HG03280 (cell line): Measurements from ENCODE around the gene PLA1A.
"Not testable (repeated sequence)": the region's sequence is repeated elsewhere in the genome, so short reads cannot be mapped to it uniquely, and the experiment has no call there.

Experiments used
- ATAC-seq: cut with Tn5 transposase; IDR thresholded peaks from one replicate; pipeline ENCODE4 v1.9.1; 2021; ENCODE audit warnings: mild to moderate bottlenecking, moderate library complexity; ENCODE audit not compliant: unreplicated experiment

PLA1A gene, protein sequence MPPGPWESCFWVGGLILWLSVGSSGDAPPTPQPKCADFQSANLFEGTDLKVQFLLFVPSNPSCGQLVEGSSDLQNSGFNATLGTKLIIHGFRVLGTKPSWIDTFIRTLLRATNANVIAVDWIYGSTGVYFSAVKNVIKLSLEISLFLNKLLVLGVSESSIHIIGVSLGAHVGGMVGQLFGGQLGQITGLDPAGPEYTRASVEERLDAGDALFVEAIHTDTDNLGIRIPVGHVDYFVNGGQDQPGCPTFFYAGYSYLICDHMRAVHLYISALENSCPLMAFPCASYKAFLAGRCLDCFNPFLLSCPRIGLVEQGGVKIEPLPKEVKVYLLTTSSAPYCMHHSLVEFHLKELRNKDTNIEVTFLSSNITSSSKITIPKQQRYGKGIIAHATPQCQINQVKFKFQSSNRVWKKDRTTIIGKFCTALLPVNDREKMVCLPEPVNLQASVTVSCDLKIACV

DNA sequence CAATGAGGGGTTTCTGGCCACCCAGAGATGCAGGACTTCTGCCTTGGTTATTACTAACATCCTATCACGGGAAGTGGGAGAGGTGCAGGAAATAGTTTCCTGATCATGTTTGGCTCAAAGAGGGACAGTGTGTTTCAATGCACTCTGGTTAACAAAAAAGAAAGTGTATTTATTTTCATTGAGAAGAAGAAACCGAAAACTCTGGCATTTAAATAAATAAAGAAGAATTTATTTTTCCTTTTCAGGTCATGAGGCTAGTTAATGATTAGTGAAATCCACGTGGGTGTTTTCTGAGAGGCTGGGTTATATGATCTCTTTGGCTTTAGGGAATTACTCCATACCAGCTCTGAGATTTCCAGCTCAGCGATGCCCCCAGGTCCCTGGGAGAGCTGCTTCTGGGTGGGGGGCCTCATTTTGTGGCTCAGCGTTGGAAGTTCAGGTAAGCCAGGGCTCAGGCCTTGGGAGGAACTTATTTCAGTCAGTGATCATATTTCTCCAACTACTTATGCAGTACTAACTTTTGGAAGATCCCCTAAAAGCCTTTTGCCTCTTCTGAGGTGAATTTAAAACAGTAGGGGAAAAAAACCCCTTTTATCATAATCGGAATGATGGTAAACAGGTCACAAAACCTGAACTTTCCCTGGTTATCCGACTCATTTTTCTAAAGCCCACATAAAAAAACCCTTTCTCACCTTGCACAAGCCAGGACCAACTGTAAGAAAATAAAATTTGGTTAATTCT, at the start of gene PLA1A:
Gene PLA1A, plus strand, starts transcription at position 338 of the 741 bp plus-strand sequence. Its CDS starts 29 bp downstream, at position 367.
- no peak for ATAC-seq

DNA sequence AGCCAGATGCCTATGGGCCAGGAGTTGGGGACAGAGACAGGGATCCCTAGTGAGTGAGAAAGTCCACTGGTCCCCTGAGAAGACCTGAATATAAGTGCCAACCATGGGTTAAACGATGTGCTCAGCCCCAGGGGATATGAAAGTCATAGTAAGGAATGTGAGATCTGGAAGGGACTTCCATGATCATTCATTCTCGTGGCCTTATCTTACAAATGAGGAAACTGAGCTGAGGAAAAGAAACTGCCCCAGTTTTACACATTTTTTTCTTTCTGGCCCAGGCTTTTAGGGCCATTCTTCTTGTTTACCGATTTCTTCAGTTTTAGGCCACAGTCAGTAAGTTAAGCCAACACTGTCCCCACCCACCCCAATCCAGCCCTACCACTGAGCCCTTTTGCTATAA, 49.3 kb upstream of the PLA1A start:
- no peak for ATAC-seq

DNA sequence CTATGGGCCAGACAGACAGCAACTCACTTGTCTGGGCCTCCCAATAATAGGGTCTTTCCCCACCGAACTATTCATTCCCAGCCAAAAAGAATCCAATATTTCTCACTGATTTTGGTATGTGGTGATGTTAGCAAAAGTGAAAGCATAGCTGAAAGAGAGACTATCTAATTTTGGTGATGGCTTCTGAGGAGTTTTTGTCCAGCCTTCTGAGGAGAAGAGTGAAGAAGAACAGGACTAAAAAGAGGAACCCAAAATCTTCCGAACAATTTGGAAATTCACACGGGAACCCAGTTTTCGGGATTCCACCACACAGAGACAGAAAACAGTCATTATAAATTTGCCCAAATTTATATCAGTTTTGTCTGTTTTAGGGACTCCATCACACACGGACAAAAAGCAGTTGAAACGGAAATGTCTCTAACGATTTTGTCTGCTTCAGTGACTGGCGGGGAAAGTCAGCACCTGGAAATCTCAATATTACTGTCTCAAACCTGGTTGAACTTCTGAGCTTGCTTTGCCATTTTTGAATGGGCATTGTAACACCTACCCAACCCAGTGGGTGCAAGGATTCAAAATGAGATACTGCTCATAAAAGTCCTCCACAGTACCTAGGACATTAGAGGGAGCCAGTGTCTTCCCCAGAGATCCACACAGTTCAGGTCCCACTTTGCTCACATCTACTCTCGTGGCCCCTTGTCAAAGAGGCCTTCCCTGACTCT, 47.3 kb upstream of the PLA1A start:
- ATAC-seq, result no peak

DNA sequence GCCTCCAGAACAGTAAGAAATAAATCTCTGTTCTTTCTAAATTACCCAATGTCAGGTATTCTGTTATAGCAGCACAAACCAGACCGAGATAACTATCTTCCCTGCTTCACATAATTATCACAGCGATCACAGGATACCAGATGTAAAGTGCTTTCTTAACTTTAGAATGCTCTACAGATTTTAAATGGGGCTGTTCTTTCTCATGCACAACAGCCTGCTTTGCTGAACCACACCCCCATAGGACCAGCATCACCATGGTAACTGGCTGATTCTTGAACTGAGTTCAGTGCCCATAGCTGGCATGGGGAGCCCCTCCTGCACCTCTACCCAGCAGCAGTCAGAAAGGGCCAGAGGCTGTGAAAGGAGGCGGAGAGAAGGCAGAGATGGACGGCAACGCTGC, 46.1 kb upstream of the PLA1A start:
- no peak for ATAC-seq

DNA sequence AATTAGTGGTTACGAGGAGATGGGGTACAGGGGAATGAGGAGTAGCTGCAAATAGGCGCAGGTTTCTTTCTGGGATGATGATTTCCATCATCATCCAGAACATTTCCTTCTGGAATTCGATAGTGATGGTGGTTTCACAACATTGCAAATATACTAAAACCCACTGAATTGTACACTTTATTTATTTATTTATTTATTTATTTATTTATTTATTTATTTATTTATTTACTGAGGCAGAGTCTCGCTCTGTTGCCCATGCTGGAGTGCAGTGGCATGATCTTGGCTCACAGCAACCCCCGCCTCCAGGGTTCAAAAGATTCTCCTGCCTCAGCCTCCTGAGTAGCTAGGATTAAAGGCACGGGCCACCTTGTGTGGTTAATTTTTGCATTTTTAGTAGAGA, 44.8 kb upstream of the PLA1A start:
- ATAC-seq, result not testable (repeated sequence)

DNA sequence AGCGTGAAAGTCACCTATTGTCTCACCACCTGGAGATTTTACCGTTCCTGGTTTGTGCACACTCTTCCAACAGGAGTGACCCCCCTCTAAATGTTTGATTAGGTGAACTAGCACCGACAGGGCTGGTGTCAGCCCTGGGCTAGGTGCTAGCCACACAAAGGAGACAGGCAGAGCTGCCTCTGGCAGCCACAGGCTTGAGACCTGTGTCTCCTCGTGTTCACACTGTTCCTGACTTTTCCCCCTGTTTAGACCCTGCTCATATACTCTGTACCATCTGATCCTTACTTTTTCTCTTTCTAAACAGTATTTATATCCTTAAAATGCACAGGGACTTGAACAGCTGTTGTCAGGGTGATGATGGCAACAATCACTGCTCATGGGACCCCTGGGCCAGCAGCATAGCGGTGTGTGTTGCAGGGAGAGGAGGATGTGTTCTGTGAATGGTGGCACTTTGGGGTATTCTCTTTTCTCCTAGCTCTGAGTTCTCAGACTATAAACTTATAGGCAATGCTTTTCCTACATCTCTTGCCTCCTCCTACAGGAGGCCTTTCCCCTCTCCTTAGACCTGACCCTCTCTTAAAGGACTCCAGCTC, 43.8 kb upstream of the PLA1A start:
- no peak for ATAC-seq

DNA sequence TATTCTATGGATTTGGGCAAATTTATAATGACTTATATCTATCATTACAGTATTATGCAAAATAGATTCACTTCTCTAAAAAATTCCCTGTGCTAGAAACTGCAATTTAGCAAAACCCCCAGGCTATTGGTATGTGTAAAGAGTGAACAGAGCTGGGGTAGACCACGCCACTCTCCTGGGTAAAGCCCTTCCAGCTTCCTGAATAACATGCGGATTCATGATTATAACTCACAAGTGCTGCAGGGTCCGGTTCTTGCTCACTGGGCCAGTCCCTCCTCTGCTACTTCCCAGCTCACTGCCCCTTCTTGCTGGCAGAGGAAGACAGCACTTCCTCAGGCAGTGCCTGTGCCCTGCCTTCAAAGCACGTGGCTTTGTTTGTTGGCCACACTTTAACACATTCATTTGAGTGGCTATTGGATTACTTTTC, 42.4 kb upstream of the PLA1A start:
- ATAC-seq, result no peak

DNA sequence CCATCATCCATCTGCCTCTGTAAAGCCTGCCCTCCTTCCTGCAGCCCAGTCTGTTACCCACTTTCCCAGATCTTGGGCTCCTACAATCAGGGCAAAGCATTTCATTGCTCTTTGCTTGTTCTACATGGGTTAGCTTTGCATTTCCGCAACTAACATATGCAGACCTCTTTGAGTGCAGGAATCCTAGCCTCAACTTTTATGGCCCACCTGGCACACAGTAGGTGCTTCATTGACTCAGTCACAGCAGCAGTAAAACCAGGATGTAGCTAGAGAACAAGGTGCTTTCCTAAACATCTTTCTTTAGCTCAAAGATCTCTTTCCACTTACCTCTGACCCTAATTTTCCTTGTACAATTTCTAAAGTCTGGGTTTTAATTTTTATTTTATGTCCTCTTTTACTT, 41.8 kb upstream of the PLA1A start:
- no peak for ATAC-seq

DNA sequence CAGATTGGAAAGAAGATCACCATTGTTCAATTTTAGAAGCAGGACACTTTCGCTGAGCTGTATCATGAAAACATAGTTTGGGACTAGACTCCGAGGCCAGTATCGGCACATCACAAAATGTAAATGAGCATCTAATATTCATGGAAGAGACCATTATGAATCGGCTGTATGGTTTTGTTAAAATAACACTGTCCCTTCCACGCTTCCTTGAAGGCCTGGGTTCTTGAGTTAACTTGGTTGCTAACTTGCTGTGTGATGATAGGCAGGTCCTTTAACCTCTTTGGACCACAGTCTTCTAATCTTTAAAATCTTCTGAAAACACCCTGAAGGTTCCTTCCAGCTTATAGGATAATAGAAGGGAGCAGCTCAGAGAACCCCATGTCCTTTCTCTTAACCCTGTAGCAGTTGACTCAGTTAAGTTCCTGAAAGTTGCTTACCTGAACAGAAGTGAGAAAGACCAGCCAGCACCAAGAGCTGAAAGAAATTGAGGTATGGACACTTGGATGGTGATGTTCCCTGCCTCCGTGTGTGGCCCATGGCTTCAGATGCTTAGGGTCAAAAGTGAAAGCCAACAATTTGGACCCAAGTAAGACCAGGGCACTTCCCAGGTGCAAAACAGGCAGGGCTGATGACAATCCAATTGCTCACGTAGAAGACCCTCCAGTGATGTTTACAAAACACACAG, 40.4 kb upstream of the PLA1A start:
- no peak for ATAC-seq

DNA sequence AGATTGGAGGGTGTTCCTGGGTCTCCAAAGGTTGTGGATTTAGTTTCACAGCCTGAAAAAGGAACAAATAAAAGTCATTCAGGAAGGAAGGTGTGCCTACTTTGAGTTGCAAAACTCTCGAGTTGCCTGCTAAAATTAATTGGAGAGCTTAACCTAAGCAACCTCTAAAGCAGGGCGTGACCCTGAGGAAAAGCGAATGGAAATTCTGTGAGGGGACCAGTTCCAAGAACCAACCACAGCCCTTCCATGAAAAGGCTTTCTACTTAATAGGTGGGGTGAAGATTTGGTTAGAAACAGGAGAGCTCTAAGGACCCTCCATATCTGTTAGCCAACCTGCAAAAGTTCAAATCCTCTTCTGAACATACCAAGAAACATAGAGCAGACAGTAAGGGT, 39.8 kb upstream of the PLA1A start:
- ATAC-seq, result no peak

DNA sequence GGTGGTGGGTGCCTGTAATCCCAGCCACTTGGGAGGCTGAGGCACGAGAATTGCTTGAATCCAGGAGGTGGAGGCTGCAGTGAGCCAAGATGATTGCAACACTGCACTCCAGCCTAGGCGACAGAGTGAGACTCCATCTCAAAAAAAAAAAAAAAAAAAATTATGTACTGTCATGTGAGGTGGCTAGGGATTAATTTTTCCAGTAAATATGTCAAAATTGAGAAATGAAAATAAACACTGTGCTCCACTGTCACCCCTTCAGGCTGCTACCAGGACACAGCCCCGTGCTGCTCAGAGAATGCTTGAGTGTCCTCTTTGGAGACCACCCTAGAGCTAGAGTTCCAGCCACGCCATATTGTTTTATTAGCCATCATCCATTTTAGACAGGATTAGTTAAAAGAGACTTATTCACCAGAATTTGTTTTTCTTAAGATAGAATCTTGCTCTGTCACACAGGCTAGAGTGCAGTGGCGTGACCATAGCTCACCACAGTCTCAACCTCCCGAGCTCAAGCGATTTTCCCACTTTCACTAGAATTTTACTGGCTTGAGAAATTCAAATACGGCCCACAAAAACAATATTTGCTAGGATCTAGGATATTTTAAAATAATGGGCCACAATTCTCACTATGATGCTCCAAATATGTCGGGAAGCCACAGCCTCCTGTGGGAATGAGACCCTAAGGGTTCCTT, 38.9 kb upstream of the PLA1A start:
- ATAC-seq, result no peak

DNA sequence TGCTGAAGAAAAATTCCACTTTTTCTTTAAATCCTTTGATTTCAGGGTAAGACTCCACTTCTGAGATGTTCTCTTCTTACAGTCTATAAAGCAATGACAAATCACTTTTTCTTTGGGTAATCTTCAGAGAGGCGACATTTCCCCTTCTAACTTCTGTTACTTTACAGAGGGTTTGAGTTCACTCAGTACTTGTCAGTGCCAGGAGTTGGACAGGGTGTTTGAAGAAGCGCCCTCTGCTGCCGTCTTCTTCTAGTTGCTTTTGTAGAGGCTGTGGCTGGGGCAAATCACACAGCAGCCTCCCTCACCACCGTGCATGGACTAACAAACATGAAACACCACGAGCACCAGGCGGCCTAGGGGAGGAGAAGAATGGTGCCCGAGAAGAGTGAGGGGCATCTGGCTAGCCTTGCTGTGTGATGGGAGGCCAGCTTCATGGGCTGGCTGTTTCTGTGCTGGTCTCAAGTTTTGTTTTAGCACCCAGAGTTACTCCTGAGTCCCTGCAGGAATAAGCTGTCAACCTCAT, 38.2 kb upstream of the PLA1A start, which contains the start of gene CD80:
Gene CD80, minus strand, starts transcription at position 174 of the 523 bp plus-strand sequence. CDS start 1,886 bp downstream, outside the sequence.
- peak; percentile 54 for ATAC-seq

DNA sequence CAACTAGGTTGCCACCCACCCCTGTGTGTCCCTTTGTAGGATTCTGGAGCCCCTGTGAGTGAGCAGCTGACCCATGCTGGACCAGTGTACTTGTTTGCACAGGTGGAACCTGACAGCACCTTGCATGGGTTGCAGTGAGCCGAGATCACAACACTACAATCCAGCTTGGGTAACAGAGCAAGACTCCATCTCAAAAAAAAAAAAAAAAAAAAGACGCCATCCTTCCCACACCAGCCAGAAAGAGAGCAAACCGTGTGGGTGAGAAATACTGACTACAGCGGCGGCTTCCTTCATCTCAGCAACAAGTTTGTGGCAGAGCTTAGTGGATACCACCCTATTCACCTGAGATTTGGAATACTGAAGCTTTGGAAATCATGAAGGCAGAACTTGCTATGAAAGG, 37.5 kb upstream of the PLA1A start:
- ATAC-seq, result no peak

DNA sequence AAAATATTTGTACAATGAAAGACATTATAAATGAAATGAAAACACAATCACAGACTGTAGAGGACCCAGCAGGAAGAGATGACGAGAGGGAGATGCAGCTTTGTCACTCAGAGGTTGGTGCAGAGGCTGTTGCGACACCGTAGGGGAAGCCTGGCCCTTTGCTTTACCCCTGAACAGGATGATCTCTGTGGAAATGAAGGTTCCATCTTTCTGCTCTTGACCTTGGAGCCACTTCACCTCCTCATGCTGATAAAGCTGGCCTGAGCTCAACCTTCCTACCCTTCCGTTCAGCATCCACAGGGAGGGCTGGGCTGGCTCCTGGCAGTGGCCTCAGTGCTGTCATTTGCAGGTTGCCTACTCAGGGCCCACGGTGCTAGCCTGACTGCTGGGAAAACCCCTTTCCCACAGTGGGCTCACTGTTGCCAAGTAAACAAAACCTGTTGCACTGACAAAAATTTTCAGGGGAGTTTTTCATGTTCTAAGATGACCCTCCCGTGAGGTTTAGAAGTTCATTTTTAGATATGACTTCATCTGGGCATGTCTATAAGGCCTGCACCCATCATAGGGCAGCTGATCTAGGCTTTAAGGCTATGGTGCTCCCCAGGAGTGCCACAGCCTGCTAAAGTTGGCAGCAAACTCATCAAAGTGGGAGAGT, 35.3 kb upstream of the PLA1A start:
- peak; percentile 72 for ATAC-seq

DNA sequence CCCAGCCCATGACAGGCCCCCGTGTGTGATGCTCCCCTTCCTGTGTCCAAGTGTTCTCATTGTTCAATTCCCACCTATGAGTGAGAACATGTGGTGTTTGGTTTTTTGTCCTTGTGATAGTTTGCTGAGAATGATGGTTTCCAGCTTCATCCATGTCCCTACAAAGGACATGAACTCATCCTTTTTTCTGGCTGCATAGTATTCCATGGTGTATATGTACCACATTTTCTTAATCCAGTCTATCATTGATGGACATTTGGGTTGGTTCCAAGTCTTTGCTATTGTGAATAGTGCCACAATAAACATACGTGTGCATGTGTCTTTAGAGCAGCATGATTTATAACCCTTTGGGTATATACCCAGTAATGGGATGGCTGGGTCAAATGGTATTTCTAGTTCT, 34.4 kb upstream of the PLA1A start:
- ATAC-seq, result not testable (repeated sequence)

DNA sequence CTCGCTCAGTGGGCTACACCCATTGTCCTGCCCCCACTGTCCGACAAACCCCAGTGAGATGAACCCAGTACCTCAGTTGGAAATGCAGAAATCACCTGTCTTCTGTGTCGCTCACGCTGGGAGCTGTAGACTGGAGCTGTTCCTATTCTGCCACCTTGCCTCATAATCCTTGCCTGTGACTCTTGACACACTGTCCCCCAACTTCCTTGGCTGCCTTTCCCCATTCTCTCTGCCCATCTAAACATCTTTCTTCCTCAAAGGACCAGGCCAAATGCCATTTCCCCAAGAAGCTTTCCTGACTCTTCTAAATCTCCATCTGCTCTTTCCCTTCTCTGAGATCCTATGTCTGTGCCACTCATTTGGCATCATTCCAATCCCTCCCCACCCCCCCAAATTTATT, 28.5 kb upstream of the PLA1A start:
- ATAC-seq, result no peak

DNA sequence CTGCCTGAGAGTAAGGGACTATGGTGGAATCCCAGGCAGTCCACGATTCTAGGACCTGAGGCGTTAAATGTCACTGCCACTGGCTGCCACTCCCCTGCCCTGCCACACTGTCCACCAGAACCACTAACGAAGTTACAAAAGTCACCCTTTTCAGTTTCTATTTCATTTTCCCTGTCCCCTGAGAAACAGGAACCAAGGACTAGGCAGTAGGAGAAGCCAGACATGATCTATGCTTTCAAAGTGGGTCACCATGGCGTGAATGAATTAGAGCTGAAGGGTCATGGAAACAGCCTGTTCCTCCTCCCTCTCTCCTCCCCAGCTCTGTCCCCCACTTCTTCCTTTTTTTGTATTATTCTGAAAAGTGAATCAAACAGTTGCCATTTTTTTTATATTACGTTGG, 27.5 kb upstream of the PLA1A start:
- ATAC-seq, result no peak

DNA sequence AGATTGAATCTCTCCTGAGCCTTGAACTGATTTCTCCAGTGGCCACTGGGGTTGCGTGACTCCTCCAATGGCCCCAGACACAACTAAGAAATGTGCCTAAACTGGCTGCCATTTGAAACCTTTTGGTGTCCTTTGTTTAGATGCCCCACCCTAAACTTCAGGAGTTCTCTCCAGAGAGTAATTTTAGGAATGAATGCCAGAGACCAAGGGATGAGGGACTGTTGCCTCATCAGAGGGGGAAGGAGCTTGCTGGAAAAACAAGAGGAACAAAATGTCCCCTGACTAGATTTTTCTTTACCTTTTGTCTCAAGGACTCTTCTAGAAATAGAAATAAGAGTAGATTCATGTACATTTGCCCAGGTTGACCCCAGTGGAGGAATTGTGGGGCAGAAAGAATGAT, 26.5 kb upstream of the PLA1A start:
- ATAC-seq, result no peak

DNA sequence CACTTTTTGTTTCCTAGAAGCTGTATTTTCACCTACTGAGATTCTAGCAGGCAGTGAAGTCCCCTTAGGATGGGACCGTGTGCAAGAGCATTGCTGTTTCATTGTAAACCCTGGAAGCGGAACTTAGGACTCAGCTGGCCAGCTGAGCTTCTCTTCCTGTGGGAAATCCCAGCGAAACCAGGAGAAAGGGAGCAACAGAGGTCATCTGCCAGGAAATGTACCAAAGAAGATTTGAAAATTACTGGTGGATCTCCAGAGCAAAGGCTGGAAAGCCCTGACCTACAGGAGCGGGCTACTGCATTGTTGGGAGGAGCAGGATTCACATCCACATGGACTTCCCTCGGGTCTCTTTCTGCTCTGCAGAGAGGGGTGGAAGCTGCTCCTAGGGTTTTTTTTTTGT, 26.0 kb upstream of the PLA1A start:
- no peak for ATAC-seq
